ENCODE measurements around the gene MRPL52. TPM values are rescaled to one million over a fixed set of nuclear protein-coding genes. Genes with fewer than 3 reads are reported as not detected.
A peak's percentile ranks its signal among the peaks of the same experiment; 100 is the strongest.

The MRPL52 gene
- total RNA-seq, 1 experiment from 2014 or later: 134 TPM

- Histone ChIP-seq H3K27ac (ENCODE audit: low read depth, low read length) (no peak overlapping the region), H3K27me3 (ENCODE audit: insufficient read depth, low read length) (no peaks in the 10 kb centered on the region), H3K4me3 (replicated peaks in 1 of 2; ENCODE audit: low read depth in 1 of 2, low read length in 2 of 2) (no peak overlapping the region), H3K79me2 (ENCODE audit: insufficient read depth, low read length) (no peaks in the 10 kb centered on the region), H3K9me3 (ENCODE audit: control insufficient read depth in 1 of 2, insufficient read depth in 1 of 2, low read depth in 1 of 2, low read length in 2 of 2) (no peaks in the 10 kb centered on the region), H3K4me1 (ENCODE audit: control insufficient read depth in 1 of 2, insufficient read depth in 2 of 2, low read length in 2 of 2) (peaks cover 13 to 14% of the 10 kb centered on the region in 2 experiments), H3K4me2 (ENCODE audit: low read length) (no peak overlapping the region), H3K9ac (ENCODE audit: low read length) (no peak overlapping the region), H3K9me2 (ENCODE audit: insufficient read depth) (no peaks in the 10 kb centered on the region), H3K36me3 (ENCODE audit: control insufficient read depth in 1 of 2, insufficient read depth in 2 of 2, low read length in 2 of 2) (no peaks in the 10 kb centered on the region), H2AFZ (ENCODE audit: low read depth, low read length, poor library complexity, severe bottlenecking) (no peak overlapping the region), H4K20me1 (ENCODE audit: insufficient read depth) (no peaks in the 10 kb centered on the region)
- intact Hi-C loops (cut with micrococcal nuclease): no loop called here
- ChIA-PET RAD21 (ENCODE audit: low non-redundant PET in 1 of 2, low total read pairs in 2 of 2, uncharacterized antibody in 2 of 2, unreplicated experiment in 2 of 2) (no interaction called here), POLR2A (no interaction called here), CTCF (interaction anchor here (1.5 kb wide), 1 partner anchor 11 kb away, joined by 4 read pairs; no protein-coding TSS in a partner anchor)
- no peak for TF ChIP-seq ZFX (IDR thresholded peaks at IDR 0.05)
- peak in 2 of 3 experiments; percentile 31 to 47; a peak in 2 of 6 replicates for TF ChIP-seq CTCF (IDR thresholded peaks at IDR 0.05 in 2 of 3, conservative IDR thresholded peaks at IDR 0.05 in 1 of 3; ENCODE audit: borderline replicate concordance in 1 of 3, insufficient read depth in 1 of 3, low read depth in 2 of 3, low read length in 2 of 3)
- TF ChIP-seq, protein P1, sequence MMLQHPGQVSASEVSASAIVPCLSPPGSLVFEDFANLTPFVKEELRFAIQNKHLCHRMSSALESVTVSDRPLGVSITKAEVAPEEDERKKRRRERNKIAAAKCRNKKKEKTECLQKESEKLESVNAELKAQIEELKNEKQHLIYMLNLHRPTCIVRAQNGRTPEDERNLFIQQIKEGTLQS (IDR thresholded peaks at IDR 0.05): no peak
- TF ChIP-seq POLR2A (IDR thresholded peaks at IDR 0.05; ENCODE audit: borderline replicate concordance, extremely low read depth, insufficient read depth, insufficient read length): no peak
- no peak for TF ChIP-seq REST (IDR thresholded peaks at IDR 0.05; ENCODE audit: low read depth)
- no peak for TF ChIP-seq EZH2 (IDR thresholded peaks at IDR 0.05)
- no peak for TF ChIP-seq SIN3A (IDR thresholded peaks at IDR 0.05; ENCODE audit: low read depth)
- no peak for TF ChIP-seq RAD21 (IDR thresholded peaks at IDR 0.05; ENCODE audit: low read depth)
- BruUV-seq (replicated peaks): no TSS peak
- ATAC-seq: peak; percentile 70
- no peak for DNase-seq (ENCODE audit: low read depth, low spot score)
Observed at GRCh38 chr14:22865424-22866405, 36.0 kb downstream of the MRPL52 start.
